Activated T-cell treated with anti-CD3 and anti-CD28 coated beads, Interleukin-2, amount 50 U/mL, for 72 hours (primary cell): ENCODE results near the gene TFAP2C. TPM values are rescaled to one million over a fixed set of nuclear protein-coding genes. Genes with fewer than 3 reads are reported as not detected.

Source experiments
- ATAC-seq, 2 donors: fragments of 150-1000 bp; cut with Tn5 transposase; replicated peaks in 1 of 2; 2 replicates each; pipeline ENCODE4 v1.10.0; 2021; ENCODE audit warnings: moderate library complexity in 2 of 2, mild to moderate bottlenecking in 1 of 2
- DNase-seq, 2 donors: peaks; one replicate each; pipeline ENCODE4 v3.0.0; 2021 to 2022; ENCODE audit warnings: mixed read lengths in 1 of 2
- H3K27ac Mint-ChIP-seq: one replicate; pipeline ENCODE4 v1.8.0; 2022; ENCODE audit warnings: mild to moderate bottlenecking, moderate library complexity, mixed read lengths
- H3K27me3 Mint-ChIP-seq: one replicate; pipeline ENCODE4 v1.8.0; 2022; ENCODE audit warnings: low read depth, mixed read lengths
- H3K36me3 Mint-ChIP-seq, 2 donors: one replicate each; pipeline ENCODE4 v1.8.0; 2022; ENCODE audit warnings: mixed read lengths in 2 of 2, mild to moderate bottlenecking in 1 of 2; ENCODE audit not compliant: insufficient read depth in 2 of 2
- H3K4me1 Mint-ChIP-seq: one replicate; pipeline ENCODE4 v1.8.0; 2022; ENCODE audit warnings: low read depth, mixed read lengths
- H3K4me3 Mint-ChIP-seq, 2 donors: one replicate each; pipeline ENCODE4 v1.8.0; 2022; ENCODE audit warnings: mild to moderate bottlenecking in 2 of 2, mixed read lengths in 2 of 2, moderate library complexity in 2 of 2
- H3K9me3 Mint-ChIP-seq, 2 donors: one replicate each; pipeline ENCODE4 v1.8.0; 2022; ENCODE audit warnings: mixed read lengths in 2 of 2
- total RNA-seq, 2 donors: library from RNA; stranded (reverse); gene quantifications; one replicate each; pipeline ENCODE4 v1.2.3, GENCODE V29; 2022

The TFAP2C gene
- under 1 TPM in 1 of 2 donors, not detected in 1; 0.07 TPM for total RNA-seq

GRCh38 chr20:56628873-56629463 is at the start of gene TFAP2C:
Gene TFAP2C (plus strand): TSS chr20:56629306. CDS start chr20:56629545, 239 bp downstream.
- Mint-ChIP-seq H3K27me3 (peaks cover 70% of the 10 kb centered on the region), H3K27ac (no peak within 1 kb of the TSS), H3K4me3 (peak within 1 kb of the TSS; percentile 61 to 75), H3K9me3 (no peaks in the 10 kb centered on the region), H3K4me1 (peaks cover 5% of the 10 kb centered on the region), H3K36me3 (no peaks in the 10 kb centered on the region)
- peak; percentile 59 to 61 for DNase-seq
- peak; percentile 78 to 84 for ATAC-seq

GRCh38 chr20:56580226-56580625 is 48.9 kb upstream of the TFAP2C start:
- H3K36me3 Mint-ChIP-seq = no peaks in the 10 kb centered on the region
- H3K4me1 Mint-ChIP-seq = no peaks in the 10 kb centered on the region
- no peak overlapping the region for H3K4me3 Mint-ChIP-seq
- H3K27me3 Mint-ChIP-seq = peaks cover 14% of the 10 kb centered on the region
- no peak for DNase-seq
- H3K27ac Mint-ChIP-seq = no peak overlapping the region
- ATAC-seq = no peak
- no peaks in the 10 kb centered on the region for H3K9me3 Mint-ChIP-seq

GRCh38 chr20:56581701-56582100 is 47.4 kb upstream of the TFAP2C start:
- DNase-seq (no peak), ATAC-seq (no peak)
- Mint-ChIP-seq H3K4me1 (no peaks in the 10 kb centered on the region), H3K9me3 (no peaks in the 10 kb centered on the region), H3K4me3 (no peak overlapping the region), H3K27ac (no peak overlapping the region), H3K36me3 (no peaks in the 10 kb centered on the region), H3K27me3 (peaks cover 7% of the 10 kb centered on the region)

- Mint-ChIP-seq H3K27me3 (peaks cover 7% of the 10 kb centered on the region), H3K36me3 (no peaks in the 10 kb centered on the region), H3K4me1 (no peaks in the 10 kb centered on the region), H3K9me3 (no peaks in the 10 kb centered on the region), H3K4me3 (no peak overlapping the region), H3K27ac (no peak overlapping the region)
- no peak for DNase-seq
- ATAC-seq = no peak
Observed at GRCh38 chr20:56582542-56582941, 46.6 kb upstream of the TFAP2C start.

- H3K27ac Mint-ChIP-seq = no peak overlapping the region
- H3K27me3 Mint-ChIP-seq = peaks cover 7% of the 10 kb centered on the region
- no peak for DNase-seq
- no peaks in the 10 kb centered on the region for H3K4me1 Mint-ChIP-seq
- H3K36me3 Mint-ChIP-seq = no peaks in the 10 kb centered on the region
- H3K4me3 Mint-ChIP-seq = no peak overlapping the region
- ATAC-seq = no peak
- no peaks in the 10 kb centered on the region for H3K9me3 Mint-ChIP-seq
Observed at GRCh38 chr20:56584916-56585315, 44.2 kb upstream of the TFAP2C start.

GRCh38 chr20:56587307-56588041 is 41.6 kb upstream of the TFAP2C start:
- H3K27ac Mint-ChIP-seq = no peak overlapping the region
- H3K27me3 Mint-ChIP-seq = peaks cover 4% of the 10 kb centered on the region
- DNase-seq (no peak), ATAC-seq (no peak)
- no peaks in the 10 kb centered on the region for H3K36me3 Mint-ChIP-seq
- no peaks in the 10 kb centered on the region for H3K4me1 Mint-ChIP-seq
- no peak overlapping the region for H3K4me3 Mint-ChIP-seq
- H3K9me3 Mint-ChIP-seq = no peaks in the 10 kb centered on the region

GRCh38 chr20:56588996-56589395 is 40.1 kb upstream of the TFAP2C start:
- Mint-ChIP-seq H3K36me3 (no peaks in the 10 kb centered on the region), H3K27me3 (no peaks in the 10 kb centered on the region), H3K27ac (no peak overlapping the region), H3K9me3 (no peaks in the 10 kb centered on the region), H3K4me3 (no peak overlapping the region), H3K4me1 (no peaks in the 10 kb centered on the region)
- ATAC-seq = no peak
- no peak for DNase-seq

- ATAC-seq (no peak), DNase-seq (no peak)
- Mint-ChIP-seq H3K27me3 (no peaks in the 10 kb centered on the region), H3K9me3 (no peaks in the 10 kb centered on the region), H3K4me3 (no peak overlapping the region), H3K27ac (no peak overlapping the region), H3K4me1 (no peaks in the 10 kb centered on the region), H3K36me3 (no peaks in the 10 kb centered on the region)
Observed at GRCh38 chr20:56589633-56590032, 39.5 kb upstream of the TFAP2C start.

GRCh38 chr20:56590888-56591287 is 38.2 kb upstream of the TFAP2C start:
- ATAC-seq = no peak
- Mint-ChIP-seq H3K27me3 (no peaks in the 10 kb centered on the region), H3K4me1 (no peaks in the 10 kb centered on the region), H3K36me3 (no peaks in the 10 kb centered on the region), H3K9me3 (no peaks in the 10 kb centered on the region), H3K4me3 (no peak overlapping the region), H3K27ac (no peak overlapping the region)
- DNase-seq = no peak

GRCh38 chr20:56592211-56592610 is 36.9 kb upstream of the TFAP2C start:
- H3K27me3 Mint-ChIP-seq = no peaks in the 10 kb centered on the region
- H3K9me3 Mint-ChIP-seq = no peaks in the 10 kb centered on the region
- H3K27ac Mint-ChIP-seq = no peak overlapping the region
- ATAC-seq (no peak), DNase-seq (no peak)
- H3K36me3 Mint-ChIP-seq = no peaks in the 10 kb centered on the region
- no peak overlapping the region for H3K4me3 Mint-ChIP-seq
- no peaks in the 10 kb centered on the region for H3K4me1 Mint-ChIP-seq

- no peak overlapping the region for H3K27ac Mint-ChIP-seq
- DNase-seq (no peak), ATAC-seq (no peak)
- H3K36me3 Mint-ChIP-seq = no peaks in the 10 kb centered on the region
- H3K4me3 Mint-ChIP-seq = no peak overlapping the region
- H3K27me3 Mint-ChIP-seq = no peaks in the 10 kb centered on the region
- no peaks in the 10 kb centered on the region for H3K9me3 Mint-ChIP-seq
- no peaks in the 10 kb centered on the region for H3K4me1 Mint-ChIP-seq
Observed at GRCh38 chr20:56592817-56593216, 36.3 kb upstream of the TFAP2C start.

GRCh38 chr20:56595746-56596475 is 33.2 kb upstream of the TFAP2C start:
- DNase-seq (no peak), ATAC-seq (no peak)
- H3K9me3 Mint-ChIP-seq = no peaks in the 10 kb centered on the region
- no peak overlapping the region for H3K4me3 Mint-ChIP-seq
- H3K36me3 Mint-ChIP-seq = no peaks in the 10 kb centered on the region
- H3K4me1 Mint-ChIP-seq = no peaks in the 10 kb centered on the region
- H3K27me3 Mint-ChIP-seq = no peaks in the 10 kb centered on the region
- H3K27ac Mint-ChIP-seq = no peak overlapping the region

- no peak overlapping the region for H3K4me3 Mint-ChIP-seq
- no peak overlapping the region for H3K27ac Mint-ChIP-seq
- H3K9me3 Mint-ChIP-seq = no peaks in the 10 kb centered on the region
- no peak for DNase-seq
- H3K36me3 Mint-ChIP-seq = no peaks in the 10 kb centered on the region
- H3K27me3 Mint-ChIP-seq = no peaks in the 10 kb centered on the region
- no peak for ATAC-seq
- no peaks in the 10 kb centered on the region for H3K4me1 Mint-ChIP-seq
Observed at GRCh38 chr20:56601166-56601565, 27.9 kb upstream of the TFAP2C start.
